Kidney epithelial cell (primary cell): ENCODE results near the gene SORCS2. TPM values are rescaled to one million over a fixed set of nuclear protein-coding genes. Genes with fewer than 3 reads are reported as not detected.
"Not testable (repeated sequence)": the region's sequence is repeated elsewhere in the genome, so short reads cannot be mapped to it uniquely, and the experiment has no call there.

Experiments used
- DNase-seq: peaks from one replicate; pipeline ENCODE4 v3.0.0-alpha.2; 2010; ENCODE audit warnings: low read depth
- H3K27me3 ChIP-seq: 2 replicates; pipeline ENCODE4 v1.6.0; 2011; ENCODE audit warnings: low read length; ENCODE audit not compliant: control insufficient read depth, insufficient read depth
- H3K36me3 ChIP-seq: 2 replicates; pipeline ENCODE4 v1.5.1; 2011; ENCODE audit warnings: low read length; ENCODE audit not compliant: control insufficient read depth, insufficient read depth
- H3K4me3 ChIP-seq: 2 replicates; pipeline ENCODE4 v1.5.1; 2011; ENCODE audit warnings: low read depth, mild to moderate bottlenecking, control low read depth, low read length
- total RNA-seq: library from RNA; depleted of rRNA; stranded (reverse); fragments of >200 nt; gene quantifications from 2 replicates; pipeline ENCODE4 v1.2.3, GENCODE V29; 2015
- TF ChIP-seq, protein P1 (sequence below): IDR thresholded peaks from 2 replicates; pipeline ENCODE4 v1.5.1; 2011; ENCODE audit warnings: mild to moderate bottlenecking, moderate library complexity, low read length, control low read depth, inconsistent platforms; ENCODE audit not compliant: insufficient read depth, poor library complexity, severe bottlenecking

The SORCS2 gene
- total RNA-seq, 1 donor from 2014 or later = 1.4 TPM

DNA sequence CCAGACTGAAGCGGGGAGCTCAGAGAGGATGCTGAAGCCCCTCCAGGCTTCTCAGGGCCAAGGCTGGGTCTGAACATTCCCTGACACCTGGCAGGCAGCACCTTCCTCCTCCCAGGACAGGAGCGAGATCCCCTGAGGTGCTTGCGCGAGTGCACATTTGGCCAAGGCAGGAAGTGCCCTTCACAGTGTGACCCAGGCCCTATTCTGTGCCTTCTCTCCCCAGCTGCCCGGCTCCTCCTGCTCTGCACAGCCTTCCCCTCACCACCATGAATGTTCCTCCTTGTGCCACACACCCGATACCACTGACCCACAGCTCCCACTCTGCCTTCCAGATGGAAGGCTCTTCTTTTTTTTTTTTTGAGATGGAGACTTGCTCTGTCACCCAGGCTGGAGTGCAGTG, 259.5 kb downstream of the SORCS2 start:
- TF ChIP-seq, protein P1, sequence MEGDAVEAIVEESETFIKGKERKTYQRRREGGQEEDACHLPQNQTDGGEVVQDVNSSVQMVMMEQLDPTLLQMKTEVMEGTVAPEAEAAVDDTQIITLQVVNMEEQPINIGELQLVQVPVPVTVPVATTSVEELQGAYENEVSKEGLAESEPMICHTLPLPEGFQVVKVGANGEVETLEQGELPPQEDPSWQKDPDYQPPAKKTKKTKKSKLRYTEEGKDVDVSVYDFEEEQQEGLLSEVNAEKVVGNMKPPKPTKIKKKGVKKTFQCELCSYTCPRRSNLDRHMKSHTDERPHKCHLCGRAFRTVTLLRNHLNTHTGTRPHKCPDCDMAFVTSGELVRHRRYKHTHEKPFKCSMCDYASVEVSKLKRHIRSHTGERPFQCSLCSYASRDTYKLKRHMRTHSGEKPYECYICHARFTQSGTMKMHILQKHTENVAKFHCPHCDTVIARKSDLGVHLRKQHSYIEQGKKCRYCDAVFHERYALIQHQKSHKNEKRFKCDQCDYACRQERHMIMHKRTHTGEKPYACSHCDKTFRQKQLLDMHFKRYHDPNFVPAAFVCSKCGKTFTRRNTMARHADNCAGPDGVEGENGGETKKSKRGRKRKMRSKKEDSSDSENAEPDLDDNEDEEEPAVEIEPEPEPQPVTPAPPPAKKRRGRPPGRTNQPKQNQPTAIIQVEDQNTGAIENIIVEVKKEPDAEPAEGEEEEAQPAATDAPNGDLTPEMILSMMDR = no peak
- no peaks in the 10 kb centered on the region for H3K36me3 ChIP-seq
- no peak for DNase-seq
- no peaks in the 10 kb centered on the region for H3K27me3 ChIP-seq
- no peak overlapping the region for H3K4me3 ChIP-seq

- H3K36me3 ChIP-seq, DNase-seq, H3K4me3 ChIP-seq, H3K27me3 ChIP-seq: not testable (repeated sequence)
These were observed 260.5 kb downstream of the SORCS2 start for GRCh38 chr4:7452802-7453201.

DNA sequence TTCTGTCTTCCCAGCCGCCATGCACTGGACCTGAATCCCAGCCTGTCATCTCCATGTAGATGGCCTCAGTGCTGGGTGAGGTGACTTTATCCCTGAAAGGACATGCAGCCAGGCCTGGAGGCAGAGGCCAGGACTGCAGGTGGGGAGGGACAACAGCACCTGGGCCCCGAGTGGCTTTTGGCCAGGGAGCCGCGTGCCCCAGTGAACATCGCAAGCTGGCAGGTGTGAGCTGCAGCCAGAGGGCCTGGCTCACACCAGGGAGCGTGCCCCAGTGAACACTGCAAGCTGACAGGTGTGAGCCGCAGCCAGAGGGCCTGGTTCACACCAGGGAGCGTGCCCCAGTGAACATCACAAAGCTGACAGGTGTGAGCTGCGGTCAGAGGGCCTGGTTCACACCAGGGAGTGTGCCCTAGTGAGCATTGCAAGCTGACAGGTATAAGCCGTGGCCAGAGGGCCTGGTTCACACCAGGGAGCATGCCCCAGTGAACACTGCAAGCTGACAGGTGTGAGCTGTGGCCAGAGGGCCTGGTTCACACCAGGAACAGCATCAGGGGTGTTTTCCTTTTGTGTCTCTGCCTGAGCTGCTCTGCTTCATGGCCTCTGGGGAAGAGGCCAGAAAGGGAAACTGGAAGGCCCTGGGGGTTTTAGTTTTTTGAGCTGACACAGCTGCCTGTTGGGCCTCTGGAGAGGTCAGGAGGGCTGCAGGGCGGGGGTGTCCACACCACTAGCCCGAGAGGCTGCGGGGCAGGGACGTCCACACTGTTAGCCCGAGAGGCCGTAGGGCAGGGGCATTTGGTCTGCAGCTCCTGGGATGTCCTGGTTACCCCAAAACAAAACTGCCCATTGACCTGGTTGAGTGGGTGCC, 265.1 kb downstream of the SORCS2 start:
- H3K27me3 ChIP-seq = peaks cover 10% of the 10 kb centered on the region
- H3K36me3 ChIP-seq = no peaks in the 10 kb centered on the region
- H3K4me3 ChIP-seq = no peak overlapping the region
- TF ChIP-seq, protein P1 = no peak
- DNase-seq = no peak

- no peak overlapping the region for H3K4me3 ChIP-seq
- no peak for DNase-seq
- no peaks in the 10 kb centered on the region for H3K36me3 ChIP-seq
- H3K27me3 ChIP-seq = peaks cover 10% of the 10 kb centered on the region
- TF ChIP-seq, protein P1 = no peak
These were observed 265.7 kb downstream of the SORCS2 start for GRCh38 chr4:7458066-7458425.

- Histone ChIP-seq H3K27me3 (peaks cover 10% of the 10 kb centered on the region), H3K4me3 (no peak overlapping the region), H3K36me3 (no peaks in the 10 kb centered on the region)
- no peak for DNase-seq
- TF ChIP-seq, protein P1 = no peak
These were observed 266.1 kb downstream of the SORCS2 start for GRCh38 chr4:7458477-7458876.

- no peaks in the 10 kb centered on the region for H3K36me3 ChIP-seq
- TF ChIP-seq, protein P1 = no peak
- no peak overlapping the region for H3K4me3 ChIP-seq
- DNase-seq = no peak
- H3K27me3 ChIP-seq = peaks cover 10% of the 10 kb centered on the region
These were observed 267.1 kb downstream of the SORCS2 start for GRCh38 chr4:7459471-7459870.
